Mammary epithelial cell (primary cell): Measurements from ENCODE around the gene DNAH14.
"Not testable (repeated sequence)": the region's sequence is repeated elsewhere in the genome, so short reads cannot be mapped to it uniquely, and the experiment has no call there.

Source experiments
- EZH2 ChIP-seq: IDR thresholded peaks from 2 replicates; pipeline ENCODE4 v1.6.1; 2012; ENCODE audit warnings: low read length, inconsistent platforms, borderline replicate concordance
- TF ChIP-seq, protein P1 (sequence below), 2 donors: IDR thresholded peaks in 1 of 2; conservative IDR thresholded peaks in 1 of 2; 2 replicates each; pipeline ENCODE4 v1.5.1; 2011 to 2012; ENCODE audit warnings: inconsistent platforms in 2 of 2, low read length in 2 of 2, mild to moderate bottlenecking in 2 of 2, control low read depth in 1 of 2, low read depth in 1 of 2; ENCODE audit not compliant: insufficient read depth in 1 of 2; ENCODE audit errors: extremely low read depth in 1 of 2

DNA sequence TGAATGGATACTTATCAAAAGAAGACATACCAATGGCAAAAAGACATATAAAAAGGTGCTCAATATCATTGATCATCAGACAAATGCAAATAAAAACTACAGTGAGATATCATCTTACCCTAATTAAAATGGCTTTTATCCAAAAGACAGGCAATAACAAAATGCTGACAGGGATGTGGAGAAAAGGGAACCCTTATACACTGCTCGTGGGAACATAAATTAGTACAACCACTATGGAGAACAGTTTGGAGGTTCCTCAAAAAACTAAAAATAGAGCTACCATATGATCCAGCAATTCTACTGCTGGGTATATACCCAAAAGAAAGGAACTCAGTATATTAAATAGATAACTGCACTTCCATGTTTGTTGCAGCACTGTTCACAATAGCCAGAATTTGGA, 400.5 kb downstream of the DNAH14 start:
- TF ChIP-seq, protein P1, sequence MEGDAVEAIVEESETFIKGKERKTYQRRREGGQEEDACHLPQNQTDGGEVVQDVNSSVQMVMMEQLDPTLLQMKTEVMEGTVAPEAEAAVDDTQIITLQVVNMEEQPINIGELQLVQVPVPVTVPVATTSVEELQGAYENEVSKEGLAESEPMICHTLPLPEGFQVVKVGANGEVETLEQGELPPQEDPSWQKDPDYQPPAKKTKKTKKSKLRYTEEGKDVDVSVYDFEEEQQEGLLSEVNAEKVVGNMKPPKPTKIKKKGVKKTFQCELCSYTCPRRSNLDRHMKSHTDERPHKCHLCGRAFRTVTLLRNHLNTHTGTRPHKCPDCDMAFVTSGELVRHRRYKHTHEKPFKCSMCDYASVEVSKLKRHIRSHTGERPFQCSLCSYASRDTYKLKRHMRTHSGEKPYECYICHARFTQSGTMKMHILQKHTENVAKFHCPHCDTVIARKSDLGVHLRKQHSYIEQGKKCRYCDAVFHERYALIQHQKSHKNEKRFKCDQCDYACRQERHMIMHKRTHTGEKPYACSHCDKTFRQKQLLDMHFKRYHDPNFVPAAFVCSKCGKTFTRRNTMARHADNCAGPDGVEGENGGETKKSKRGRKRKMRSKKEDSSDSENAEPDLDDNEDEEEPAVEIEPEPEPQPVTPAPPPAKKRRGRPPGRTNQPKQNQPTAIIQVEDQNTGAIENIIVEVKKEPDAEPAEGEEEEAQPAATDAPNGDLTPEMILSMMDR (conservative IDR thresholded peaks at IDR 0.05 in 1 of 2, IDR thresholded peaks at IDR 0.05 in 1 of 2; ENCODE audit: extremely low read depth in 1 of 2, insufficient read depth in 1 of 2, low read depth in 1 of 2, low read length in 2 of 2) = not testable (repeated sequence)
- not testable (repeated sequence) for TF ChIP-seq EZH2
